Keratinocyte (primary cell): ENCODE measurements around the gene HOPX. TPM values are rescaled to one million over a fixed set of nuclear protein-coding genes. Genes with fewer than 3 reads are reported as not detected.

Source experiments
- DNase-seq: peaks from one replicate; pipeline ENCODE4 v3.0.0-alpha.2; 2011; ENCODE audit warnings: low read depth, missing footprints, low spot score
- FAIRE-seq: peaks from 2 replicates; lab custom pipeline; 2011; peaks lifted over from hg19 to GRCh38; lab: Jason Lieb, UNC
- H2AFZ ChIP-seq: 2 replicates; pipeline ENCODE4 v1.6.0; 2012; ENCODE audit warnings: low read length, control low read depth, inconsistent platforms; ENCODE audit not compliant: control insufficient read depth
- H3K27ac ChIP-seq: 2 replicates; pipeline ENCODE4 v1.5.1; 2011; ENCODE audit warnings: low read length; ENCODE audit not compliant: control insufficient read depth, insufficient read depth
- H3K27me3 ChIP-seq: 3 replicates; pipeline ENCODE4 v1.6.0; 2011; ENCODE audit warnings: low read length; ENCODE audit not compliant: control insufficient read depth, insufficient read depth; ENCODE audit errors: extremely low read depth
- H3K36me3 ChIP-seq, 2 experiments: 2 replicates in 1 of 2; 3 replicates in 1 of 2; pipeline ENCODE4 v1.5.1; 2011; ENCODE audit warnings: low read length in 2 of 2, mild to moderate bottlenecking in 1 of 2; ENCODE audit not compliant: control insufficient read depth in 2 of 2, insufficient read depth in 2 of 2; ENCODE audit errors: extremely low read depth in 1 of 2
- H3K4me1 ChIP-seq: 3 replicates; pipeline ENCODE4 v1.5.1; 2011; ENCODE audit warnings: low read length; ENCODE audit not compliant: control insufficient read depth, insufficient read depth; ENCODE audit errors: extremely low read depth
- H3K4me2 ChIP-seq: 3 replicates; pipeline ENCODE4 v1.6.0; 2011; ENCODE audit warnings: low read depth, low read length; ENCODE audit not compliant: control insufficient read depth, insufficient read depth; ENCODE audit errors: extremely low read depth
- H3K4me3 ChIP-seq, 3 experiments: fragments of 200-600 bp in 1 of 3; sonication (generic) in 1 of 3; 2 replicates in 2 of 3; 3 replicates in 1 of 3; pipeline ENCODE4 v1.5.1; 2011 to 2016; ENCODE audit warnings: low read length in 3 of 3, mild to moderate bottlenecking in 3 of 3, control low read depth in 2 of 3, inconsistent platforms in 1 of 3, low read depth in 1 of 3, mixed read lengths in 1 of 3, mixed run types in 1 of 3, moderate library complexity in 1 of 3; ENCODE audit not compliant: control insufficient read depth in 2 of 3, insufficient read depth in 2 of 3; ENCODE audit errors: extremely low read depth in 1 of 3
- H3K79me2 ChIP-seq: 2 replicates; pipeline ENCODE4 v1.6.0; 2012; ENCODE audit warnings: low read length; ENCODE audit not compliant: control insufficient read depth, insufficient read depth
- H3K9ac ChIP-seq: 3 replicates; pipeline ENCODE4 v1.6.0; 2011; ENCODE audit warnings: low read length; ENCODE audit not compliant: control insufficient read depth, insufficient read depth; ENCODE audit errors: extremely low read depth
- H3K9me1 ChIP-seq: 3 replicates; pipeline ENCODE4 v1.6.0; 2011; ENCODE audit warnings: low read length; ENCODE audit not compliant: control insufficient read depth, insufficient read depth; ENCODE audit errors: extremely low read depth
- H3K9me3 ChIP-seq: 2 replicates; pipeline ENCODE4 v1.5.1; 2012; ENCODE audit warnings: low read depth, low read length; ENCODE audit not compliant: control insufficient read depth
- H4K20me1 ChIP-seq: 3 replicates; pipeline ENCODE4 v1.6.0; 2011; ENCODE audit warnings: low read length; ENCODE audit not compliant: control insufficient read depth, insufficient read depth; ENCODE audit errors: extremely low read depth
- CTCF ChIP-seq, 3 experiments: IDR thresholded peaks in 1 of 3; conservative IDR thresholded peaks in 1 of 3; optimal IDR thresholded peaks in 1 of 3; 2 replicates in 2 of 3; 3 replicates in 1 of 3; pipeline versions ENCODE3 to v1.5.1; 2011; ENCODE audit warnings: low read length in 3 of 3, mild to moderate bottlenecking in 3 of 3, moderate library complexity in 2 of 3, control low read depth in 1 of 3, inconsistent platforms in 1 of 3; ENCODE audit not compliant: insufficient read depth in 2 of 3; ENCODE audit errors: extremely low read depth in 1 of 3
- EZH2 ChIP-seq: IDR thresholded peaks from one replicate; pipeline ENCODE4 v1.6.1; 2012; ENCODE audit warnings: inconsistent platforms, mild to moderate bottlenecking, low read length, moderate library complexity
- dilution Hi-C: fragments of 300-500 bp; cut with MboI; formaldehyde crosslinking; loops from one replicate; pipeline ENCODE4 v1.7.0; 2020; ENCODE audit warnings: low sequenced_read_pairs; ENCODE audit not compliant: extremely low pct_ligation_motif_present
- polyA plus RNA-seq, 5 experiments: library from polyadenylated mRNA; depleted of rRNA in 3 of 5; stranded (reverse) in 3 of 5; stranded (forward) in 1 of 5; unstranded in 1 of 5; fragments of >200 nt; gene quantifications; 1 replicate in 1 of 5; 2 replicates in 3 of 5; 3 replicates in 1 of 5; pipeline versions ENCODE4 v1.2.1 to v1.2.3, GENCODE V29; 2011 to 2012; ENCODE audit warnings: missing spikeins in 2 of 5, low read depth in 1 of 5, low replicate concordance in 1 of 5

HOPX gene
- polyA plus RNA-seq, 1 donor (not counting 4 experiments of a cell fraction or from before 2014, with no cell fraction given) = 8.5 TPM

- peak overlapping the region; percentile 62 for H3K4me2 ChIP-seq
- H4K20me1 ChIP-seq = no peaks in the 10 kb centered on the region
- no peaks in the 10 kb centered on the region for H3K36me3 ChIP-seq
- H3K27me3 ChIP-seq = no peaks in the 10 kb centered on the region
- peak overlapping the region; percentile 66 for H3K27ac ChIP-seq
- TF ChIP-seq EZH2 (no peak), CTCF (optimal IDR thresholded peaks at IDR 0.05 in 1 of 3, IDR thresholded peaks at IDR 0.05 in 1 of 3, conservative IDR thresholded peaks at IDR 0.05 in 1 of 3; ENCODE audit: extremely low read depth in 1 of 3, insufficient read depth in 2 of 3, low read length in 3 of 3) (no peak)
- no peaks in the 10 kb centered on the region for H3K9me1 ChIP-seq
- H2AFZ ChIP-seq = peak overlapping the region; percentile 14
- peaks cover 40% of the 10 kb centered on the region for H3K4me1 ChIP-seq
- DNase-seq = no peak
- H3K9me3 ChIP-seq = no peaks in the 10 kb centered on the region
- H3K9ac ChIP-seq = peak overlapping the region; percentile 36
- dilution Hi-C loops = no loop called here
- FAIRE-seq = peak; percentile 51
- H3K4me3 ChIP-seq = no peak overlapping the region
- no peaks in the 10 kb centered on the region for H3K79me2 ChIP-seq
Observed at GRCh38 chr4:56640621-56641493, 40.2 kb downstream of the HOPX start.

- Histone ChIP-seq H3K36me3 (no peaks in the 10 kb centered on the region), H3K27ac (peak overlapping the region; percentile 11), H3K27me3 (no peaks in the 10 kb centered on the region), H3K79me2 (no peaks in the 10 kb centered on the region), H2AFZ (no peak overlapping the region), H3K9me3 (no peaks in the 10 kb centered on the region), H4K20me1 (no peaks in the 10 kb centered on the region), H3K9ac (no peak overlapping the region), H3K4me2 (peak overlapping the region; percentile 54), H3K9me1 (no peaks in the 10 kb centered on the region), H3K4me1 (peaks cover 43% of the 10 kb centered on the region), H3K4me3 (no peak overlapping the region)
- no peak for FAIRE-seq
- DNase-seq = no peak
- TF ChIP-seq CTCF (optimal IDR thresholded peaks at IDR 0.05 in 1 of 3, IDR thresholded peaks at IDR 0.05 in 1 of 3, conservative IDR thresholded peaks at IDR 0.05 in 1 of 3; ENCODE audit: extremely low read depth in 1 of 3, insufficient read depth in 2 of 3, low read length in 3 of 3) (no peak), EZH2 (no peak)
- dilution Hi-C loops = no loop called here
Observed at GRCh38 chr4:56637791-56638190, 43.3 kb downstream of the HOPX start.
